ENCODE data around the gene CAD.
"Not testable (repeated sequence)": the region's sequence is repeated elsewhere in the genome, so short reads cannot be mapped to it uniquely, and the experiment has no call there.

The CAD gene

DNA sequence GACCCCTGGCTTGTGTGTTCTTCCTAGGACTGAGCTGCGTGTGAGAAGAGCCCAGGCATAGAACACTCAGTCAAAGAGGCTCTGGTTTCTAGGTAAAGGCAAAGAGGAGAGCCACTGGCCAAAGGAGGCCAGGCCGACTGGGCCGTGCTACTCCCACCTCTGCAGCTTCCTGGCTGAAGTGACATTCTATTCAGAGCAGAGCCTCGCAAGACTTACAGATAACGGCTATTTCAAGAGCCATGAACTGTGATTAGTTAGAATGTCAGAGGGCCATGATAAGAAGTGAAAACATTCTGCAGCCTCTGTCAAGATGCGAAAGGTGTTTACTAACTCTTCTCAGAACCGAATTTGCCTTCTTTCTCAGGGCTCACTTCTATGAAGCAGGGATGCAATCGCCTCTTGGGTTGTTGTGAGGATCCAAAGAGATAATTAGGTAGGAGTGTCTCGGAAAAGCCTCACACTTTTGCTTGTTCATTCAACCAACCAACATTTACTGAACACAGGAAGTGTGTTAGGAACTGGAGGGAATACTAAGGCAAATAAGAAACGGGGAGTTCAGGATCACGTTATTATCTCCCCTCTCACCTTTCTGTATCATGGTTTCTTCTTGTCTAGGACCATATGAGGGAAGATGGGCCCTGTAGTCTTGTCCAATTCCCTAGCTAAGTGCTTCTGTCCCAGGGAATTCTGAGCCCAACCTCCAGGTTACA lies 54.6 kb downstream of the CAD start:
- no peak for DNase-seq (ENCODE audit: insufficient read length, low spot score)
- TF ChIP-seq PAX5 (IDR thresholded peaks at IDR 0.05; ENCODE audit: insufficient read depth, low read length, severe bottlenecking), result no peak
- no peak for TF ChIP-seq POLR2AphosphoS5 (IDR thresholded peaks at IDR 0.05; ENCODE audit: low read depth, low read length)
- TF ChIP-seq SPI1 (IDR thresholded peaks at IDR 0.05; ENCODE audit: low read depth, low read length), result no peak
- TF ChIP-seq POU2F2 (IDR thresholded peaks at IDR 0.05; ENCODE audit: low read depth, low read length), result no peak
- TF ChIP-seq POLR2A (IDR thresholded peaks at IDR 0.05; ENCODE audit: low read depth, low read length), result no peak
- TF ChIP-seq TAF1 (IDR thresholded peaks at IDR 0.05; ENCODE audit: low read depth, low read length), result no peak
- FAIRE-seq, result no peak

DNA sequence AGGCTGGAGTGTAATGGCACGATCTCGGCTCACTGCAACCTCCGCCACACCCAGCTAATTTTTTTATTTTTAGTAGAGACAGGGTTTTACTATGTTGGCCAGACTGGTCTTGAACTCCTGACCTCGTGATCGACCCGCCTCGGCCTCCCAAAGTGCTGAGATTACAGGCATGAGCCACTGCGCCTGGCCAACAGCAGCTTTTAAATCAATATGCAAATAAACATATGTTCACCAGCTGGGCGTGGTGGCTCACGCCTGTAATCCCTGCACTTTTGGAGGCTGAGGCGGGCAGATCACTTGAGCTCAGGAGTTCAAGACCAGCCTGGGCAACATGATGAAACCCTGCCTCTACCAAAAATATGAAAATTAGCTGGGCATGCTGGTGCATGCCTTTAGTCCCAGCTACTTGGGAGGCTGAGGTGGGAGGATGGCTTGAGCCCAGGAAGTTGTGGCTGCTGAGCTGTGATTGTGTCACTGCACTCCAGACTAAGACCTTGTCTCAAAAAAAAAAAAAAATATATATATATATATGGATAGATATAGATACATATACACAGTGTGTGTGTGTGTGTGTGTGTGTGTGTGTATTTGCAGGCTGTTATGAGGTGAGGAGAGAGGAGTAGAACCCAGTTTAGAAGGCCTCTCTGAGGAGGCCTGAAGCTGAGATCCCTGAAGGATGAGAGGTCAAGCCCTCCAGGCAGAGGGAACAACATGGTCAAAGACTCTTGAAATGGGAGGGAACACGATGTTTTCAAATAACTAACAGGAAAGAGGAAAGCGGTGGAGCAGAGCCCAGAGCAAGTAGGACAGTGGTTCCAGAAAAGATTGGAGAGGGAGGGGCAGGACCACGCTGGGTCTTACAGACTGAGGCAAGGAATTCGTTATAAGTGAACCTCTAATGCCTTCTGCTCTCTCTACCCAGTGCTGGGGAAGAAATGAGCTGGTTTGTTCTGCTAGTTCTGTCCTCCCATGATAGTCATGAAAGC lies 55.7 kb downstream of the CAD start:
- DNase-seq (ENCODE audit: insufficient read length, low spot score); FAIRE-seq: not testable (repeated sequence)

DNA sequence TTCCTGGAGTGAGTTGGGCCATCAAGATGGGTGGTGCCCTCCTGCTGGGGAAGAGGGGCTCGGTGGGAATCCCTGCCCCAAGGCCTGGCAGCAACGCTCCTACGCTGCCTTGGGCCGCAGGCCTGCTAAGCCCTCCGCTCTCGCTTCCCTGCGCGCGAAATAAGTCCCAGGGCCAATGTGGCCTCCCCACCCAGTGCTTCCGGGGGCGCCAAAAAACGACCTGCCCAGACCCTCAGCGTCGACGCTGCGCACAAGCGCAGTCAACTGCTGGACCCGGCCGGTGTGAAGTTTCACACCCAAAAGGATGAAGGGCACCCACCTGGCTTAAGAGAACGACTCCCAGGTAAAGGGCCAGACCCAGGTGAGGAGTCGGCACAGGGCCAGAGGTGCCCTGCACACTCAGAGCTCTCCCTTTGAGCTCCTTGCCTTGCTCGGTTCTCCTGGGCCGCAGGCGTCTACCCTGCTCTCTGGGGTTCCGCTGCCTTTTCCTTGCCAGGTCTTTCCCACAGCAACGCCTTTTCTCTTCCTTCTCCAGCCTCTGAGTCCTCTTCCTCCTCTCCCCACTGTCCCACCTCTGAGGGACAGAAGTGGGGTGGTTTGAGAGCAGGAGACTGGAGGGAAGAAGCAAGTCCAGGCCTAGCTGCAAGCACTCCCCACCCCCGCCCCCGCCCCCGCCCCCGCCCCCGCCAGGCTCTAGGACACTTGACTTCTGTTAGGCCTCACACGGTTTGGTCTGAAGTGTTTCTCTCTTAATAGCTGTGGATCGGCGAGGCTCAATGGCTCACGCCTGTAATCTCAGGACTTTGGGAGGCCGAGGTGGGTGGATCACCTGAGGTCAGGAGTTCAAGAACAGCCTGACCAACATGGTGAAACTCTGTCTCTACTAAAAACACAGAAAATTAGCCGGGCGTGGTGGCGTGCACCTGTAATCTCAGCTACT lies 58.3 kb downstream of the CAD start, which contains the start of gene DNAJC5G:
TSS of gene DNAJC5G (plus strand) at position 223 of the 940 bp plus-strand sequence. CDS start 1,296 bp downstream, outside the sequence.
- no peak for TF ChIP-seq SPI1 (IDR thresholded peaks at IDR 0.05; ENCODE audit: low read depth, low read length)
- no peak for TF ChIP-seq POLR2AphosphoS5 (IDR thresholded peaks at IDR 0.05; ENCODE audit: low read depth, low read length)
- TF ChIP-seq TAF1 (IDR thresholded peaks at IDR 0.05; ENCODE audit: low read depth, low read length), result no peak
- TF ChIP-seq PAX5 (IDR thresholded peaks at IDR 0.05; ENCODE audit: insufficient read depth, low read length, severe bottlenecking), result no peak
- no peak for TF ChIP-seq POU2F2 (IDR thresholded peaks at IDR 0.05; ENCODE audit: low read depth, low read length)
- TF ChIP-seq POLR2A (IDR thresholded peaks at IDR 0.05; ENCODE audit: low read depth, low read length), result no peak
- FAIRE-seq, result no peak
- DNase-seq (ENCODE audit: insufficient read length, low spot score), result no peak

DNA sequence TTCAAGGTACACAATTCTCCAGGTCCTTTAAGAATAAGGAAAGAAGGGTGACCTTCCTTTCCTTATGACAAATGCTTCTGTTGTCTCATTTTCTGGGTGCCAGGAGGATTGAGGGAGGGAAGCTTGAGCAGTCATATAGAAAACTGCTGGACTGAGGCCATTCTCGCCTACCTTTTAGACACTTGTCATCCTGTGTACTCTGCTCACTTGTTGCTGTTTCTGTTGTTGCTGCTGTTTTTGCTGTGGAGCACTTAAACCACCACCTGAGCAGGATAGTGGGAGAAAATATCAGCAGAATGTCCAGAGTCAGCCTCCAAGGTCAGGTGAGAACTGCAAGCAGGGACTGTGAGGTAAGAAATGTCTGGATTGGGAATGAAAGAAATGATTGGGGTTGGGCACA lies 60.8 kb downstream of the CAD start:
- TF ChIP-seq POLR2A (IDR thresholded peaks at IDR 0.05; ENCODE audit: low read depth, low read length) (no peak), TAF1 (IDR thresholded peaks at IDR 0.05; ENCODE audit: low read depth, low read length) (no peak), POU2F2 (IDR thresholded peaks at IDR 0.05; ENCODE audit: low read depth, low read length) (no peak), POLR2AphosphoS5 (IDR thresholded peaks at IDR 0.05; ENCODE audit: low read depth, low read length) (no peak), SPI1 (IDR thresholded peaks at IDR 0.05; ENCODE audit: low read depth, low read length) (no peak), PAX5 (IDR thresholded peaks at IDR 0.05; ENCODE audit: insufficient read depth, low read length, severe bottlenecking) (no peak)
- FAIRE-seq (no peak), DNase-seq (ENCODE audit: insufficient read length, low spot score) (no peak)

DNA sequence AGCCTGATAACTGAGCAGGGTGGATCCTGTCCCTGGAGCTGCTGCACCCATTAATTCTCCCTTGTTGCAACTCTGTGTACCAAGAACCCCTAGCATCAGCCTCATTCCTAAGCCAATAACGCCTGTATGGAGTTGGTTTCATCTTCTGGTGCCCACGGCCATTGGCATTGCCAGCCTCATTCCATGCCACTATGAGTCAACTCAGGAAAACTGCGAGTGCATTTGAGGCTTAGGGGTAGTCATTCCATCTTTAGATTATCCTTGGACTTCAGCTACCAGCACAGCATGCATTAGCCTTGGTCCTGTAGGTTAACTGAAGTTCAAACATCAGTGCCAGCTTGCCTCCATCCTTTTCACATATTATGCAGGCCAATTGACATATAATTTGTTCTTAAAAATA lies 63.7 kb downstream of the CAD start:
- no peak for FAIRE-seq
- no peak for TF ChIP-seq SPI1 (IDR thresholded peaks at IDR 0.05; ENCODE audit: low read depth, low read length)
- TF ChIP-seq POU2F2 (IDR thresholded peaks at IDR 0.05; ENCODE audit: low read depth, low read length), result no peak
- TF ChIP-seq POLR2AphosphoS5 (IDR thresholded peaks at IDR 0.05; ENCODE audit: low read depth, low read length), result no peak
- no peak for TF ChIP-seq PAX5 (IDR thresholded peaks at IDR 0.05; ENCODE audit: insufficient read depth, low read length, severe bottlenecking)
- no peak for TF ChIP-seq TAF1 (IDR thresholded peaks at IDR 0.05; ENCODE audit: low read depth, low read length)
- TF ChIP-seq POLR2A (IDR thresholded peaks at IDR 0.05; ENCODE audit: low read depth, low read length), result no peak
- DNase-seq (ENCODE audit: insufficient read length, low spot score), result no peak

DNA sequence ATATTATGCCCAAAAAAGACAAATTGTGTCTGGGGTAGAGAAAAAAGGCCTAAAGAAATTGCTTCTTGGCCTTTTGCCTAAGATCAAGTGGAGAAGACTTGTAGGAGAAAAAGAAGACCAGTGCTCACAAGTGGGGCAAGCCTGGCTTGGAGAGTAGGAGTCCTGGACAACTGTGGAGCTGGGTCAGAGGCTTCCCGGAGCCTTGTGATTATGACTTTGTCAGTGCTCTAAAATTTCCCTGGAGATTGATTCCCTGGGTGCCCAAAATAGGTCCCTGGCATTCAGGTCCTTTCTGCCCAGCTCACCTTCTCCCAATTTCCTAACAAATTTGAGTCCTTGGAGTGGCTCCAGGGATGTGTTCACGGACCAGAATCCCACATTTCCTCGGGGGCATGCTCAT lies 64.3 kb downstream of the CAD start:
- DNase-seq (ENCODE audit: insufficient read length, low spot score) (no peak), FAIRE-seq (no peak)
- TF ChIP-seq POU2F2 (IDR thresholded peaks at IDR 0.05; ENCODE audit: low read depth, low read length) (no peak), POLR2A (IDR thresholded peaks at IDR 0.05; ENCODE audit: low read depth, low read length) (no peak), POLR2AphosphoS5 (IDR thresholded peaks at IDR 0.05; ENCODE audit: low read depth, low read length) (no peak), TAF1 (IDR thresholded peaks at IDR 0.05; ENCODE audit: low read depth, low read length) (no peak), PAX5 (IDR thresholded peaks at IDR 0.05; ENCODE audit: insufficient read depth, low read length, severe bottlenecking) (no peak)

DNA sequence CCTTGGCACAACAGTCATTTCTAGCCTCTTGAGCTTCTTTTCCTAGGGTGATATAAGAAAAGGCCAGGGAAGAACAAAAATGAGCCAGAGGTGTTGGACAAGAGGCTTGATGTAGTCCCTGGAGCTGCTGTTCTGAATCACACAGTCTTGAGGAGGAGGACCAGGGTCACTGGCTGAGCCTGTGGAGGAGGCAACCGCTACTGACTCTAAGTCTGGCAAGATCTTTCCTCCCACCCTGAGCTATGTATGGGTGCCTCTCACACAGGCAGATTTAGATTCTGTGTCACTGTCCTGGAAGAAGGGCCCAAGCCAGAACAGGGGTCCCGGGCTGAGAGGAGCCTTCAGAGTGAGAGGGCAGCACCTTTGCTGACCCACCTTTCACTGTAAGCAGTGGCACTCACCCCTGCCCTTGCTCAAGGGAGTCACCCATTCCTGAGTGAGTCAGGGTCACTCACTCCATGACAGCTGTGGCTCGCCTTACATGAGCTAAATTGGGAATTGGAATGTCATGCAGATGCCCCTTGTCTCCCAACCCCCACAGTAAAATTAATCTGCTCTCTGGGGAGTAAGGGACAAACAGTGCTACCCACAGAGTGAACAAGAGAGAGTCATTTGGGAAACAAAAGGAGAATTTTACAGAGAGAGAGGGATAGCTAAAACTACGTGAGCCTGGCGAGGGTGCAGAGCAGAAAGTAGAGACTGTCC lies 64.8 kb downstream of the CAD start, which contains the start of gene TRIM54:
TSS of gene TRIM54 (plus strand) at position 575 of the 705 bp plus-strand sequence. CDS start 303 bp downstream, outside the sequence.
- TF ChIP-seq POLR2A (IDR thresholded peaks at IDR 0.05; ENCODE audit: low read depth, low read length), result no peak
- TF ChIP-seq POU2F2 (IDR thresholded peaks at IDR 0.05; ENCODE audit: low read depth, low read length), result no peak
- no peak for TF ChIP-seq SPI1 (IDR thresholded peaks at IDR 0.05; ENCODE audit: low read depth, low read length)
- TF ChIP-seq PAX5 (IDR thresholded peaks at IDR 0.05; ENCODE audit: insufficient read depth, low read length, severe bottlenecking), result no peak
- TF ChIP-seq POLR2AphosphoS5 (IDR thresholded peaks at IDR 0.05; ENCODE audit: low read depth, low read length), result no peak
- TF ChIP-seq TAF1 (IDR thresholded peaks at IDR 0.05; ENCODE audit: low read depth, low read length), result no peak
- no peak for FAIRE-seq
- DNase-seq (ENCODE audit: insufficient read length, low spot score), result no peak

DNA sequence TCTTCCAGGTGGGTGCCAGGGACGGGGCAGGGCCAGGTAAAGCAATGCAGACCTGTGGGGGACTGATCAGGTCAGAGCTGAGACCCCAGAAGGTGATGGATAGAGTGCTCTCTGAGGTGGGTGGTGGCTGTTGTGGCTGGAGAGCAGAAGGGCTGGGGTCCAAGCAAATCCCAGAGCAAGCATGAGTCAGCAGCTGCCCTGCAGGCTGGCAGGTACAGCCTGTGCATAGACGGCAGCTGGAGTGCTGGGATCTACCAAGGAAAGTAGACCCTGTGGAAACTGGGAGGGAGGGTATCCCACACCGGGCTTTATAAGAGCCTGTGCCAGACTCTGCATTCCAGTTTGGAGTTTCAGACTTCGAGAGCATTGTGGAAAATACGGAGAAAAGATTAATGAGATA lies 65.7 kb downstream of the CAD start:
- FAIRE-seq, result no peak
- DNase-seq (ENCODE audit: insufficient read length, low spot score), result no peak
- TF ChIP-seq TAF1 (IDR thresholded peaks at IDR 0.05; ENCODE audit: low read depth, low read length), result no peak

Measured in GM12891 (cell line).